Measurements from ENCODE around the gene KAZN. TPM values are rescaled to one million over a fixed set of nuclear protein-coding genes. Genes with fewer than 3 reads are reported as not detected.

Gene KAZN
- polyA plus RNA-seq, 1 donor from 2014 or later, result 20.6 TPM

DNA sequence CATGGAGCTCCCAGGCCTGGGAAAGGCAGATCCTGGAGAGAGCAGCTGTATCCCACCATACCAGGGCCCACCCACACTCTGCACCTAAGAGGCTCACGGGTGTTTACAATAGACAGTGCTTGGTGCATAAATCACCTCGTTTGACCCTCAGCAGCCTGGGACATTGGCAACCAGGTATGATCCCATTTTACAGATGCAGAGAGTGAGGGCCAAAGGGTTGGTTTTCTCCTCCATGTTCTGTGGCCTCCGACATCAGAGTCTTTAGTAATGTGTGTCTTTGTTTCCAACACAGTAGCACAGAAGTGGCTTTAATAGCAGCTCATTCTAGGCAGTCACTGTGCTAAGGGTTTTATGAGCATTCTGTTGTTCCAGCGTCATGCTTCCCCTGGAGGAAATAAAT lies 176.5 kb downstream of the KAZN start:
- no peaks in the 10 kb centered on the region for H3K9me2 ChIP-seq (ENCODE audit: insufficient read depth, low read length)
- TF ChIP-seq TAF1 (IDR thresholded peaks at IDR 0.05; ENCODE audit: low read depth) (no peak), CTCF (IDR thresholded peaks at IDR 0.05; ENCODE audit: poor library complexity, severe bottlenecking) (no peak), MXI1 (conservative IDR thresholded peaks at IDR 0.05; ENCODE audit: poor library complexity, severe bottlenecking) (no peak), SMC3 (conservative IDR thresholded peaks at IDR 0.05; ENCODE audit: poor library complexity) (no peak), EP300 (conservative IDR thresholded peaks at IDR 0.05; ENCODE audit: poor library complexity, severe bottlenecking) (no peak)
- TF ChIP-seq, protein P1, sequence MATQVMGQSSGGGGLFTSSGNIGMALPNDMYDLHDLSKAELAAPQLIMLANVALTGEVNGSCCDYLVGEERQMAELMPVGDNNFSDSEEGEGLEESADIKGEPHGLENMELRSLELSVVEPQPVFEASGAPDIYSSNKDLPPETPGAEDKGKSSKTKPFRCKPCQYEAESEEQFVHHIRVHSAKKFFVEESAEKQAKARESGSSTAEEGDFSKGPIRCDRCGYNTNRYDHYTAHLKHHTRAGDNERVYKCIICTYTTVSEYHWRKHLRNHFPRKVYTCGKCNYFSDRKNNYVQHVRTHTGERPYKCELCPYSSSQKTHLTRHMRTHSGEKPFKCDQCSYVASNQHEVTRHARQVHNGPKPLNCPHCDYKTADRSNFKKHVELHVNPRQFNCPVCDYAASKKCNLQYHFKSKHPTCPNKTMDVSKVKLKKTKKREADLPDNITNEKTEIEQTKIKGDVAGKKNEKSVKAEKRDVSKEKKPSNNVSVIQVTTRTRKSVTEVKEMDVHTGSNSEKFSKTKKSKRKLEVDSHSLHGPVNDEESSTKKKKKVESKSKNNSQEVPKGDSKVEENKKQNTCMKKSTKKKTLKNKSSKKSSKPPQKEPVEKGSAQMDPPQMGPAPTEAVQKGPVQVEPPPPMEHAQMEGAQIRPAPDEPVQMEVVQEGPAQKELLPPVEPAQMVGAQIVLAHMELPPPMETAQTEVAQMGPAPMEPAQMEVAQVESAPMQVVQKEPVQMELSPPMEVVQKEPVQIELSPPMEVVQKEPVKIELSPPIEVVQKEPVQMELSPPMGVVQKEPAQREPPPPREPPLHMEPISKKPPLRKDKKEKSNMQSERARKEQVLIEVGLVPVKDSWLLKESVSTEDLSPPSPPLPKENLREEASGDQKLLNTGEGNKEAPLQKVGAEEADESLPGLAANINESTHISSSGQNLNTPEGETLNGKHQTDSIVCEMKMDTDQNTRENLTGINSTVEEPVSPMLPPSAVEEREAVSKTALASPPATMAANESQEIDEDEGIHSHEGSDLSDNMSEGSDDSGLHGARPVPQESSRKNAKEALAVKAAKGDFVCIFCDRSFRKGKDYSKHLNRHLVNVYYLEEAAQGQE (IDR thresholded peaks at IDR 0.05; ENCODE audit: borderline replicate concordance), result no peak
- no peaks in the 10 kb centered on the region for H3K79me2 ChIP-seq (replicated peaks; ENCODE audit: insufficient read depth, low read length)
- no peaks in the 10 kb centered on the region for H3K27me3 ChIP-seq (ENCODE audit: insufficient read depth, low read depth, low read length)
- no peak overlapping the region for H3K27ac ChIP-seq (ENCODE audit: low read length)
- no peaks in the 10 kb centered on the region for H4K20me1 ChIP-seq (ENCODE audit: insufficient read depth)
- H3K36me3 ChIP-seq (ENCODE audit: insufficient read depth, low read length), result no peaks in the 10 kb centered on the region
- H3F3A ChIP-seq (ENCODE audit: insufficient read depth, low read length, poor library complexity, severe bottlenecking), result no peaks in the 10 kb centered on the region
- no peak overlapping the region for H3K9ac ChIP-seq (ENCODE audit: low read length)
- H2AFZ ChIP-seq (ENCODE audit: low read depth, low read length), result no peak overlapping the region
- no peaks in the 10 kb centered on the region for H3K9me3 ChIP-seq (ENCODE audit: low read length)
- no peak overlapping the region for H3K4me2 ChIP-seq (ENCODE audit: low read length)
- no peak overlapping the region for H3K4me3 ChIP-seq (ENCODE audit: low read length)

GRCh38 chr1:14775434-14775833 lies 176.9 kb downstream of the KAZN start:
- H3K27ac ChIP-seq (ENCODE audit: low read length), result no peak overlapping the region
- no peak for TF ChIP-seq EZH2 (IDR thresholded peaks at IDR 0.05; ENCODE audit: borderline replicate concordance, insufficient read depth, low read length, poor library complexity, severe bottlenecking)
- TF ChIP-seq RAD21 (conservative IDR thresholded peaks at IDR 0.05), result no peak
- TF ChIP-seq SMC3 (conservative IDR thresholded peaks at IDR 0.05; ENCODE audit: poor library complexity), result no peak
- TF ChIP-seq POLR2AphosphoS5 (IDR thresholded peaks at IDR 0.05), result no peak
- TF ChIP-seq TAF1 (IDR thresholded peaks at IDR 0.05; ENCODE audit: low read depth), result no peak
- TF ChIP-seq MXI1 (conservative IDR thresholded peaks at IDR 0.05; ENCODE audit: poor library complexity, severe bottlenecking), result no peak
- TF ChIP-seq CTCF (IDR thresholded peaks at IDR 0.05; ENCODE audit: poor library complexity, severe bottlenecking), result no peak
- TF ChIP-seq EP300 (conservative IDR thresholded peaks at IDR 0.05; ENCODE audit: poor library complexity, severe bottlenecking), result no peak
- TF ChIP-seq, protein P1 (IDR thresholded peaks at IDR 0.05; ENCODE audit: borderline replicate concordance), result no peak
- H3K9me3 ChIP-seq (ENCODE audit: low read length), result no peaks in the 10 kb centered on the region
- no peak overlapping the region for H2AFZ ChIP-seq (ENCODE audit: low read depth, low read length)
- H3K9ac ChIP-seq (ENCODE audit: low read length), result no peak overlapping the region
- H3K27me3 ChIP-seq (ENCODE audit: insufficient read depth, low read depth, low read length), result no peaks in the 10 kb centered on the region
- H3K9me2 ChIP-seq (ENCODE audit: insufficient read depth, low read length), result no peaks in the 10 kb centered on the region
- no peaks in the 10 kb centered on the region for H3K36me3 ChIP-seq (ENCODE audit: insufficient read depth, low read length)
- H3F3A ChIP-seq (ENCODE audit: insufficient read depth, low read length, poor library complexity, severe bottlenecking), result no peaks in the 10 kb centered on the region
- no peaks in the 10 kb centered on the region for H4K20me1 ChIP-seq (ENCODE audit: insufficient read depth)
- H3K79me2 ChIP-seq (replicated peaks; ENCODE audit: insufficient read depth, low read length), result no peaks in the 10 kb centered on the region
- H3K4me2 ChIP-seq (ENCODE audit: low read length), result no peak overlapping the region
- no peak overlapping the region for H3K4me3 ChIP-seq (ENCODE audit: low read length)
